Urothelium cell line (cell line): ENCODE measurements around the gene RCE1.
A peak's percentile ranks its signal among the peaks of the same experiment; 100 is the strongest.

ENCODE experiments used
- DNase-seq: peaks from one replicate; pipeline ENCODE4 v3.0.0; 2011; ENCODE audit warnings: low spot score, mixed read lengths
- FAIRE-seq: peaks from 2 replicates; lab custom pipeline; 2011; peaks lifted over from hg19 to GRCh38; lab: Jason Lieb, UNC

Gene RCE1

GRCh38 chr11:66844496-66845142 is 1.4 kb downstream of the RCE1 start:
- FAIRE-seq, result no peak

GRCh38 chr11:66845143-66845875 is 2.1 kb downstream of the RCE1 start:
- FAIRE-seq (no peak), DNase-seq (no peak)

More at GRCh38 chr11:66844496-66845142, 1.4 kb downstream of the RCE1 start:
- DNase-seq, result no peak

GRCh38 chr11:66845876-66846212 is 2.6 kb downstream of the RCE1 start:
- no peak for DNase-seq
- FAIRE-seq, result no peak

GRCh38 chr11:66846671-66847091 is 3.4 kb downstream of the RCE1 start:
- FAIRE-seq (no peak), DNase-seq (no peak)

- no peak for FAIRE-seq
Measured at GRCh38 chr11:66847461-66848232, 4.4 kb downstream of the RCE1 start.

GRCh38 chr11:66848671-66849500 is 5.6 kb downstream of the RCE1 start:
- no peak for DNase-seq
- FAIRE-seq, result no peak

More at GRCh38 chr11:66847461-66848232, 4.4 kb downstream of the RCE1 start:
- DNase-seq, result no peak

- DNase-seq (no peak), FAIRE-seq (no peak)
Measured at GRCh38 chr11:66849501-66850234, 6.4 kb downstream of the RCE1 start.

- DNase-seq, result no peak
- FAIRE-seq, result no peak
Measured at GRCh38 chr11:66850235-66850587, 7.0 kb downstream of the RCE1 start.

- DNase-seq (no peak), FAIRE-seq (no peak)
Measured at GRCh38 chr11:66850588-66851238, 7.5 kb downstream of the RCE1 start.

- DNase-seq, result no peak
- FAIRE-seq, result no peak
Measured at GRCh38 chr11:66851239-66851596, 8.0 kb downstream of the RCE1 start.

GRCh38 chr11:66851698-66852465 is 8.6 kb downstream of the RCE1 start:
- no peak for DNase-seq

GRCh38 chr11:66852466-66853241 is 9.4 kb downstream of the RCE1 start:
- DNase-seq (no peak), FAIRE-seq (no peak)

More at GRCh38 chr11:66851698-66852465, 8.6 kb downstream of the RCE1 start:
- no peak for FAIRE-seq

GRCh38 chr11:66853242-66854229 is 10.3 kb downstream of the RCE1 start:
- FAIRE-seq (no peak), DNase-seq (no peak)

- DNase-seq, result no peak
- FAIRE-seq, result no peak
Measured at GRCh38 chr11:66854231-66854661, 11.0 kb downstream of the RCE1 start.

- no peak for DNase-seq
- FAIRE-seq, result no peak
Measured at GRCh38 chr11:66854729-66855211, 11.5 kb downstream of the RCE1 start.

GRCh38 chr11:66855574-66856495 is 12.6 kb downstream of the RCE1 start:
- DNase-seq (peak; percentile 99), FAIRE-seq (no peak)
